Activated T-cell treated with anti-CD3 and anti-CD28 coated beads for 48 hours (primary cell): ENCODE data around the gene FSTL5.
"Not testable (repeated sequence)": the region's sequence is repeated elsewhere in the genome, so short reads cannot be mapped to it uniquely, and the experiment has no call there.

Source experiments
- DNase-seq: peaks from one replicate; pipeline ENCODE4 v3.0.0-alpha.2; 2020; ENCODE audit warnings: low read depth

FSTL5 gene

GRCh38 chr4:162163892-162164759 lies at the start of gene FSTL5:
Gene FSTL5 (minus strand): TSS chr4:162164000. CDS start chr4:162111396, 52,604 bp downstream.
- DNase-seq: peak; percentile 27

GRCh38 chr4:162209706-162210105 lies 45.9 kb upstream of the FSTL5 start:
- no peak for DNase-seq

GRCh38 chr4:162203478-162203877 lies 39.7 kb upstream of the FSTL5 start:
- not testable (repeated sequence) for DNase-seq

GRCh38 chr4:162201673-162202072 lies 37.9 kb upstream of the FSTL5 start:
- no peak for DNase-seq

- no peak for DNase-seq
Measured at GRCh38 chr4:162170509-162170908, 6.7 kb upstream of the FSTL5 start.

- no peak for DNase-seq
Measured at GRCh38 chr4:162164906-162165510, 1.2 kb upstream of the FSTL5 start.

- DNase-seq: no peak
Measured at GRCh38 chr4:162162672-162163071, 1.1 kb downstream of the FSTL5 start.

GRCh38 chr4:162157241-162157640 lies 6.6 kb downstream of the FSTL5 start:
- DNase-seq: no peak

GRCh38 chr4:162154862-162155540 lies 8.8 kb downstream of the FSTL5 start:
- DNase-seq: no peak

GRCh38 chr4:162151850-162152249 lies 11.9 kb downstream of the FSTL5 start:
- DNase-seq: no peak

GRCh38 chr4:162151386-162151785 lies 12.4 kb downstream of the FSTL5 start:
- DNase-seq: no peak

GRCh38 chr4:162149644-162150043 lies 14.2 kb downstream of the FSTL5 start:
- no peak for DNase-seq

GRCh38 chr4:162140051-162140683 lies 23.6 kb downstream of the FSTL5 start:
- DNase-seq: no peak

- no peak for DNase-seq
Measured at GRCh38 chr4:162139412-162139811, 24.4 kb downstream of the FSTL5 start.

- DNase-seq: no peak
Measured at GRCh38 chr4:162131256-162131655, 32.5 kb downstream of the FSTL5 start.

GRCh38 chr4:162126729-162127128 lies 37.1 kb downstream of the FSTL5 start:
- no peak for DNase-seq

- no peak for DNase-seq
Measured at GRCh38 chr4:162117051-162117450, 46.7 kb downstream of the FSTL5 start.

GRCh38 chr4:162116095-162116779 lies 47.6 kb downstream of the FSTL5 start:
- DNase-seq: no peak

GRCh38 chr4:162115333-162115732 lies 48.5 kb downstream of the FSTL5 start:
- DNase-seq: no peak

- no peak for DNase-seq
Measured at GRCh38 chr4:162111078-162111477, 52.7 kb downstream of the FSTL5 start.

- no peak for DNase-seq
Measured at GRCh38 chr4:162104459-162105124, 59.2 kb downstream of the FSTL5 start.
